Left ventricle myocardium inferior (tissue), 1 donor: ENCODE measurements around the gene FLVCR1. TPM values are rescaled to one million over a fixed set of nuclear protein-coding genes. Genes with fewer than 3 reads are reported as not detected.
A peak's percentile ranks its signal among the peaks of the same experiment; 100 is the strongest.

Source experiments
- DNase-seq: peaks from one replicate; pipeline ENCODE4 v3.0.0-alpha.2; 2020
- H3K27ac ChIP-seq: fragments of 200-600 bp; replicated peaks from 2 replicates; pipeline ENCODE4 v1.8.0; 2021
- H3K27me3 ChIP-seq: fragments of 200-600 bp; 2 replicates; pipeline ENCODE4 v1.8.0; 2021; ENCODE audit warnings: low read depth
- H3K36me3 ChIP-seq: fragments of 200-600 bp; 2 replicates; pipeline ENCODE4 v1.8.0; 2021
- H3K4me1 ChIP-seq: fragments of 200-600 bp; 2 replicates; pipeline ENCODE4 v1.8.0; 2021
- H3K4me3 ChIP-seq: fragments of 200-600 bp; 2 replicates; pipeline ENCODE4 v1.8.0; 2021; ENCODE audit warnings: mild to moderate bottlenecking, moderate library complexity
- H3K9me3 ChIP-seq: fragments of 200-600 bp; replicated peaks from 2 replicates; pipeline ENCODE4 v1.8.0; 2021
- intact Hi-C: fragments of 100-400 bp; cut with micrococcal nuclease; formaldehyde crosslinking; loops from one replicate; pipeline ENCODE4 v1.11.0; 2022
- total RNA-seq: library from RNA; stranded (reverse); fragmentation: NEBNext Ultra II Directional; extraction: Animal tissue kit (Norgen Biotek cat#: 25700); gene quantifications from one replicate; pipeline ENCODE4 v1.2.1, GENCODE V29; 2021
- TF ChIP-seq, protein P1 (sequence below): fragments of 200-600 bp; IDR thresholded peaks from 2 replicates; pipeline ENCODE4 v1.8.0; 2021; ENCODE audit warnings: antibody characterized with exemption, mild to moderate bottlenecking, borderline replicate concordance
- donor health status: DM: no; HTN: yes; CAD: no; lungs with severe emphysema.

FLVCR1 gene
- total RNA-seq, 1 donor from 2014 or later = 2.7 TPM

DNA sequence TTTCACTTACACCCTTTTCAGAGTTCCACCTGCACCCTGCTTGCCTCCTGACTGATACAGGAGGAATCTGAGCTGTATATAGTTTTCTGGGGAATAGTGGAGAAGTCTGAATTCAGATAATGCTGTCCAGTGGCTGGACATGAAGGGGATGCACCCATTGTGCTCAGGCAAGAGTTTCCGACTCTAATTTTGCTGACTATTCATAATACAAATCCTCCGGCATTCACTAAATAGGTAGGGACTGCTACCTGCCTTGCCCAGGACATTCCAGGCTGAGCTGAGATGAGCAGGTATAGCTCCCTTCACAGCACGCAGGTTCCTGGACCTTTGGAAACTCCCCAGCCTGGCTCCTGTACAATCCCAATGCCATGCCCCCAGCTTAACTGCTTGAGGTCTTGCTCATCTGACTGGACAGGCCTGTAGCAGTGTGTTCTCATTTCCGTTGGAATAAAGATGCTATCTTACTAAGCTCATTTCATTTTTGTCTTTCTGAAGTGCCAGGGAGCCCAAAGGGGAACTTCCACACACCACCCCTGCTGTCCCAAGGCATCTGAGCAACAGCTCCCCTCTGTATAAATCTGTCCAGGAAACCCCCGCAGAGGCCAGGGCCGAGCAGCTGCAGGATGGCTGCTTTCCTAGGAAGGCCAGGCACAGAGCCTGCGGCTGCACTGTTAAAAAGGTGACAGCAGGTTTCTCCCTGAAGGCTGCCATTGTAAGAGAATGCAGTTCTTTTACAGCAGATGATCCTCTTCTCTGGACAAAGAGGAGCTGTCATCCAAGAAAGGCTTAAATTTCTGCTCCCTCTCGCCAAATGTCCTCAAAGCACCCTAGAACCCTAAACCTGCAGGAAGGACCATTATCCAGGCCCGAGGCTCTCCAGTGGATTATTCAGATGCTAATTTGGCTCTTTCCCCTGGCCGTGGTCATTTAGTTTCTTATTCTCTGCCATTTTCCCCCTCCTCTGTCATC is 70.5 kb downstream of the FLVCR1 start:
- TF ChIP-seq, protein P1, sequence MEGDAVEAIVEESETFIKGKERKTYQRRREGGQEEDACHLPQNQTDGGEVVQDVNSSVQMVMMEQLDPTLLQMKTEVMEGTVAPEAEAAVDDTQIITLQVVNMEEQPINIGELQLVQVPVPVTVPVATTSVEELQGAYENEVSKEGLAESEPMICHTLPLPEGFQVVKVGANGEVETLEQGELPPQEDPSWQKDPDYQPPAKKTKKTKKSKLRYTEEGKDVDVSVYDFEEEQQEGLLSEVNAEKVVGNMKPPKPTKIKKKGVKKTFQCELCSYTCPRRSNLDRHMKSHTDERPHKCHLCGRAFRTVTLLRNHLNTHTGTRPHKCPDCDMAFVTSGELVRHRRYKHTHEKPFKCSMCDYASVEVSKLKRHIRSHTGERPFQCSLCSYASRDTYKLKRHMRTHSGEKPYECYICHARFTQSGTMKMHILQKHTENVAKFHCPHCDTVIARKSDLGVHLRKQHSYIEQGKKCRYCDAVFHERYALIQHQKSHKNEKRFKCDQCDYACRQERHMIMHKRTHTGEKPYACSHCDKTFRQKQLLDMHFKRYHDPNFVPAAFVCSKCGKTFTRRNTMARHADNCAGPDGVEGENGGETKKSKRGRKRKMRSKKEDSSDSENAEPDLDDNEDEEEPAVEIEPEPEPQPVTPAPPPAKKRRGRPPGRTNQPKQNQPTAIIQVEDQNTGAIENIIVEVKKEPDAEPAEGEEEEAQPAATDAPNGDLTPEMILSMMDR = no peak
- no peak overlapping the region for H3K4me3 ChIP-seq
- no peaks in the 10 kb centered on the region for H3K4me1 ChIP-seq
- no peaks in the 10 kb centered on the region for H3K36me3 ChIP-seq
- DNase-seq = no peak
- peaks cover 14% of the 10 kb centered on the region for H3K27me3 ChIP-seq
- H3K27ac ChIP-seq = peak overlapping the region; percentile 27
- H3K9me3 ChIP-seq = peaks cover 8% of the 10 kb centered on the region
- intact Hi-C loops = no loop called here

DNA sequence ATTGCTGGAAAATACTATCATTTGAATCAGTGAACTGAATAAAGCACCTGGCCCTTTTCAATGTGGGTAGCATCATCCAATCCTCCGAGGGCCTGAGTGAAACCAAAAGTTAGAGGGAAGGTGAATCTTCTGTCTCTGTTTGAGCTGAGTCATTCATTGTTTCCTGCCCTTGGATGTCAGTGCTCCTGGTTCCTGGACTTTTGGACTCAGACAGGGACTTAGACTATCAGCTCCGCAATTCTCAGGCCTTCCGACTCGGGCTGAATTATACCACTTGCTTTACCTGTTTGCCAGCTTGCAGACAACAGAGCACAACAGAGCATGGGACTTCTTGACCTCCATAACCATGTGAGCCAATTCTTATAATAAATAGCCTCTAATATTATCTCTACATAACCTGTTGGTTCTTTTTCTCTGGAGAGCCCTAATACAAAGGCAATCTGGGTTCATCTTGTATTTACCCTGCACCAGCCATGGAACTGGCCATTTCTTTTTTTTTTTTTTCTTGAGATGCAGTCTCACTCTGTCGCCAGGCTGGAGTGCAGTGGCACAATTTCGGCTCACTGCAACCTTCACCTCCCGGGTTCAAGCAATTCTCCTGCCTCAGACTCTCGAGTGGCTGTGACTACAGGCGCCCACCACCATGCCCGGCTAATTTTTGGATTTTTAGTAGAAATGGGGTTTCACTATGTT is 73.1 kb downstream of the FLVCR1 start:
- TF ChIP-seq, protein P1 = no peak
- Histone ChIP-seq H3K9me3 (peaks cover 8% of the 10 kb centered on the region), H3K4me3 (no peak overlapping the region), H3K4me1 (no peaks in the 10 kb centered on the region), H3K27ac (no peak overlapping the region), H3K36me3 (no peaks in the 10 kb centered on the region), H3K27me3 (peaks cover 2% of the 10 kb centered on the region)
- intact Hi-C loops = no loop called here
- DNase-seq = no peak

DNA sequence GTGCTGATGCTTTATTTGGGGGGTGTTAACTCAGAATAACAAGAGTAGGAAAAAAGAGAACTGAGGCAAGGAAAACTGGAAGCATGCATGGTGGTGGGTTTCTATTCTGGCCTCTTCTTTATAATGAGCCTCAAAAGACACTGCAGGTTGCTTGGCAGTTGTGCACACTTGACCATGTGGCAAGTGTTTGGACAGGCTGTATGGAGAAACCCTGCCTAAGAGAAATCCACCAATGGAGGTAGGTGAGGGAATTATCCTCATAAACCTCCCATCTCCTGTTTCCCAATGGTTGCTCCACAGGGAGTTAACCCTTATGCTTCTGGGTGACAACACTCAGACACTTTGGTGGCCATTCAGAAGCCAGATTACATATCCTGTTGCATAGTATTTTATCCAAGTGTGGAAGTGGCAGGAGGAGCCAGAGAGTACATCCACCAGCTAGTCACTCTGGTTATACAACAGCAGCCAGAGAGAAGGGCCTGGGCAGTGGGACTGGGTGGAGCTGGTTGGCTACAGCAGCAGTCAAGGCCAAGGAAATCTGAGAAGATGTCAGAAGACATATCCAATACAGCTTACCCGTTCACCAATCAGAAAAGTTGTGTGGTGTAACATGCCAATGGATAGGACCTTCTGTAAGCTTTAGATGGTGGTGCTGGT is 75.9 kb downstream of the FLVCR1 start:
- H3K27me3 ChIP-seq = peaks cover 6% of the 10 kb centered on the region
- no peak overlapping the region for H3K27ac ChIP-seq
- no peak overlapping the region for H3K4me3 ChIP-seq
- H3K4me1 ChIP-seq = no peaks in the 10 kb centered on the region
- TF ChIP-seq, protein P1 = no peak
- H3K36me3 ChIP-seq = no peaks in the 10 kb centered on the region
- DNase-seq = no peak
- intact Hi-C loops = no loop called here
- H3K9me3 ChIP-seq = peaks cover 2% of the 10 kb centered on the region

DNA sequence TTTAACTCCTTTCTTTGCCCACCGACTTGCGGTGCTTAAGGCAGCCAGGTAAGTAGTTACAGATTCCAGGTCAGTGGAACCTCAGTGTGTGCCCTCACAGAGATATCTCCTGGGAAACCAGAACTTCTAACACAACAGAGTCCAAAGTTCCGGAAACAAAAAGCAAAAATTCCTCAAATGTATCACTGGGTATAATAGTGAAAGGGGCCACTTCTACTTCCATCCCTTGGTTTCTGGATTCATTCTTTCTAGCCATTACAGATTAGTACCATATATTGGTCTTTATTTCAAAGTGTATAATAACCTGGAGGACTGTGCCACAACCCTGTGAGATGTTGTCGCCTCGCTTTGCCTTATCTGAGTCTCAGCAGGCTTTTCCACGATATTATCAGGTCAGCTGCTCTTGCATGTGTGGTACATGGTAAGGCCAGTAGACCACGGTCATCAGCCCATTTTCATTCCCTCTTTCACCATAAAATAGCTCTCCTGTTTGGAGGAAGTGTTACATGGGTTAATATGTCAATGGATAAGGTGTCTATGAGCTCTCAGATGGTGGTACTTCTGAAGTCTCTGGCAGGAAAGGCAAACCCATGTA is 77.4 kb downstream of the FLVCR1 start:
- no peak for DNase-seq
- no peaks in the 10 kb centered on the region for H3K36me3 ChIP-seq
- peaks cover 18% of the 10 kb centered on the region for H3K9me3 ChIP-seq
- no peak overlapping the region for H3K27ac ChIP-seq
- peaks cover 6% of the 10 kb centered on the region for H3K27me3 ChIP-seq
- H3K4me3 ChIP-seq = no peak overlapping the region
- no peaks in the 10 kb centered on the region for H3K4me1 ChIP-seq
- intact Hi-C loops = no loop called here
- TF ChIP-seq, protein P1 = no peak

DNA sequence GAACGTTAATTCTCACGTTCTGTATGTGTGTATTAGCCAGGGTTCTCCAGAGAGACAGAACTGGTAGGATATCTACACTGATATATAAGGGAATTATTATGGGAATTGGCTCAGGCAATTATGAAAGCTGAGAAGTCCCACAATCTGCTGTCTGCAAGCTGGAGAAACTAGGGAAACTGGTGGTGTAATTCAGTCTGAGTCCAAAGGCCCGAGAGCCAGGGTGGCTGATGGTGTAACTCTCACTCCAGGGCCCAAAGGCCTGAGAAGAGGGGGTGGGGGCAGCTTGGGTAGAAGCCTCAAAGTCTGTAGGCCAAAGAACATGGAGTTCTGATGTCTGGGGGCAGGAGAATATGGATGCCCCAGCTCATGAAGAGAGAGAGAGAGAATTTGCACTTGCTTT is 79.0 kb downstream of the FLVCR1 start:
- H3K27me3 ChIP-seq = peaks cover 6% of the 10 kb centered on the region
- no peaks in the 10 kb centered on the region for H3K36me3 ChIP-seq
- H3K27ac ChIP-seq = no peak overlapping the region
- intact Hi-C loops = no loop called here
- no peak overlapping the region for H3K4me3 ChIP-seq
- TF ChIP-seq, protein P1 = no peak
- no peaks in the 10 kb centered on the region for H3K4me1 ChIP-seq
- DNase-seq = no peak
- H3K9me3 ChIP-seq = peaks cover 31% of the 10 kb centered on the region
